OCI-LY7 (cell line): ENCODE data around the gene FLNB. TPM values are rescaled to one million over a fixed set of nuclear protein-coding genes. Genes with fewer than 3 reads are reported as not detected.

Experiments
- BruUV-seq: library from RNA; stranded (reverse); fragments of 400-500 nt; replicated peaks from 2 replicates; lab custom pipeline; 2021; lab: Mats Ljungman, UMichigan
- CTCF ChIA-PET: fragments of 300-600 bp; sonication (Branson Sonifier 250); formaldehyde crosslinking; loops from one replicate; lab custom pipeline; 2022; ENCODE audit warnings: antibody characterized with exemption; ENCODE audit not compliant: unreplicated experiment; lab: Charles Lee
- POLR2A ChIA-PET: fragments of 300-600 bp; sonication (Branson Sonifier 250); formaldehyde crosslinking; loops from one replicate; lab custom pipeline; 2022; ENCODE audit warnings: antibody characterized with exemption; lab: Charles Lee
- DNase-seq: peaks from one replicate; pipeline ENCODE4 v3.0.0-alpha.2; 2015; ENCODE audit warnings: low spot score
- H2AFZ ChIP-seq: fragments of 200-600 bp; sonication (generic), shearing (Covaris generic); 2 replicates; pipeline ENCODE4 v1.6.1; 2014; ENCODE audit warnings: mild to moderate bottlenecking, antibody characterized with exemption, low read length, moderate library complexity
- H3K27ac ChIP-seq: fragments of 200-600 bp; sonication (generic); 2 replicates; pipeline ENCODE4 v1.5.1; 2014; ENCODE audit warnings: mixed run types, low read depth, mild to moderate bottlenecking, moderate library complexity, low read length, inconsistent platforms; ENCODE audit not compliant: poor library complexity, severe bottlenecking
- H3K36me3 ChIP-seq: fragments of 200-600 bp; sonication (generic); 2 replicates; pipeline ENCODE4 v1.6.1; 2014; ENCODE audit warnings: mild to moderate bottlenecking, antibody characterized with exemption, low read length, moderate library complexity, mixed read lengths; ENCODE audit not compliant: insufficient read depth
- H3K4me1 ChIP-seq: fragments of 200-600 bp; sonication (generic); 2 replicates; pipeline ENCODE4 v1.5.1; 2014; ENCODE audit warnings: mild to moderate bottlenecking, low read length; ENCODE audit not compliant: insufficient read depth, poor library complexity, severe bottlenecking
- H3K4me2 ChIP-seq: fragments of 200-600 bp; sonication (generic); 2 replicates; pipeline ENCODE4 v1.6.1; 2014; ENCODE audit warnings: mild to moderate bottlenecking, low read length
- H3K4me3 ChIP-seq: fragments of 200-600 bp; sonication (generic); 2 replicates; pipeline ENCODE4 v1.5.1; 2014; ENCODE audit warnings: mild to moderate bottlenecking, low read depth, low read length; ENCODE audit not compliant: poor library complexity, severe bottlenecking
- H3K79me2 ChIP-seq: fragments of 200-600 bp; sonication (generic); 2 replicates; pipeline ENCODE4 v1.6.1; 2016; ENCODE audit warnings: low read depth, mild to moderate bottlenecking, low read length, moderate library complexity, mixed read lengths; ENCODE audit not compliant: insufficient read depth
- H3K9me2 ChIP-seq: fragments of 200-600 bp; sonication (generic); 2 replicates; pipeline ENCODE4 v1.6.1; 2016; ENCODE audit warnings: mild to moderate bottlenecking, low read length, mixed read lengths; ENCODE audit not compliant: insufficient read depth
- H3K9me3 ChIP-seq: fragments of 200-600 bp; sonication (generic); 2 replicates; pipeline ENCODE4 v1.6.1; 2014; ENCODE audit warnings: mild to moderate bottlenecking, mixed run types, low read length, mixed read lengths
- H4K20me1 ChIP-seq: fragments of 200-600 bp; sonication (generic); 2 replicates; pipeline ENCODE4 v1.6.1; 2014; ENCODE audit warnings: mild to moderate bottlenecking, antibody characterized with exemption, low read length, moderate library complexity, mixed read lengths; ENCODE audit not compliant: insufficient read depth
- CTCF ChIP-seq: fragments of 200-600 bp; sonication (generic); conservative IDR thresholded peaks from 2 replicates; pipeline ENCODE4 v1.5.1; 2014; ENCODE audit warnings: mild to moderate bottlenecking, antibody characterized with exemption, low read length, moderate library complexity, mixed read lengths
- EZH2phosphoT487 ChIP-seq: fragments of 200-600 bp; sonication (generic); IDR thresholded peaks from 2 replicates; pipeline ENCODE4 v1.6.1; 2018; ENCODE audit warnings: low read depth, borderline replicate concordance, mild to moderate bottlenecking, mixed run types, antibody characterized with exemption, low read length, moderate library complexity, mixed read lengths
- intact Hi-C: fragments of 100-400 bp; cut with micrococcal nuclease; formaldehyde crosslinking; loops from one replicate; pipeline ENCODE4 v1.10.0; 2022; ENCODE audit not compliant: unreplicated experiment
- total RNA-seq, 2 experiments: library from RNA; depleted of rRNA in 1 of 2; stranded (reverse); fragments of >200 nt in 1 of 2; shearing (Covaris generic) in 1 of 2; gene quantifications; 2 replicates each; pipeline ENCODE4 v1.2.3, GENCODE V29; 2014 to 2022

FLNB gene
- total RNA-seq, 2 experiments from 2014 or later: 29.9 to 39.1 TPM

GRCh38 chr3:58044691-58045483 lies 36.7 kb downstream of the FLNB start:
- H4K20me1 ChIP-seq: no peaks in the 10 kb centered on the region
- H3K36me3 ChIP-seq: no peaks in the 10 kb centered on the region
- H3K4me1 ChIP-seq: peaks cover 4% of the 10 kb centered on the region
- H3K4me2 ChIP-seq: no peak overlapping the region
- no peak overlapping the region for H3K27ac ChIP-seq
- intact Hi-C loops: no loop called here
- no peak for TF ChIP-seq EZH2phosphoT487
- no peak for TF ChIP-seq CTCF
- no peak overlapping the region for H2AFZ ChIP-seq
- no peak for DNase-seq
- ChIA-PET POLR2A (interaction anchor here (0.6 kb wide), 1 partner anchor 96 kb away, joined by 5 read pairs; no protein-coding TSS in a partner anchor), CTCF (interaction anchor here (0.5 kb wide), 1 partner anchor 893 kb away, joined by 3 read pairs; no protein-coding TSS in a partner anchor)
- BruUV-seq: no TSS peak
- H3K9me2 ChIP-seq: no peaks in the 10 kb centered on the region
- no peaks in the 10 kb centered on the region for H3K79me2 ChIP-seq
- no peak overlapping the region for H3K4me3 ChIP-seq
- H3K9me3 ChIP-seq: no peaks in the 10 kb centered on the region

GRCh38 chr3:58047826-58048225 lies 39.6 kb downstream of the FLNB start:
- no peak overlapping the region for H3K27ac ChIP-seq
- no peak overlapping the region for H3K4me2 ChIP-seq
- H3K36me3 ChIP-seq: no peaks in the 10 kb centered on the region
- TF ChIP-seq CTCF (no peak), EZH2phosphoT487 (no peak)
- no peaks in the 10 kb centered on the region for H4K20me1 ChIP-seq
- no peaks in the 10 kb centered on the region for H3K4me1 ChIP-seq
- BruUV-seq: no TSS peak
- no peaks in the 10 kb centered on the region for H3K9me2 ChIP-seq
- intact Hi-C loops: no loop called here
- H3K79me2 ChIP-seq: no peaks in the 10 kb centered on the region
- no peak overlapping the region for H2AFZ ChIP-seq
- no peak for DNase-seq
- ChIA-PET POLR2A (interaction anchor here (0.8 kb wide), 1 partner anchor 22 kb away, joined by 4 read pairs; no protein-coding TSS in a partner anchor), CTCF (no interaction called here)
- H3K4me3 ChIP-seq: no peak overlapping the region
- H3K9me3 ChIP-seq: no peaks in the 10 kb centered on the region

GRCh38 chr3:58048301-58048700 lies 40.1 kb downstream of the FLNB start:
- BruUV-seq: no TSS peak
- no peak overlapping the region for H3K27ac ChIP-seq
- H3K4me2 ChIP-seq: no peak overlapping the region
- no peak overlapping the region for H2AFZ ChIP-seq
- H3K9me2 ChIP-seq: no peaks in the 10 kb centered on the region
- DNase-seq: no peak
- H3K4me3 ChIP-seq: no peak overlapping the region
- intact Hi-C loops: no loop called here
- ChIA-PET POLR2A (interaction anchor here (1.2 kb wide), 1 partner anchor 26 kb away, joined by 4 read pairs; no protein-coding TSS in a partner anchor), CTCF (no interaction called here)
- no peaks in the 10 kb centered on the region for H3K36me3 ChIP-seq
- H3K9me3 ChIP-seq: no peaks in the 10 kb centered on the region
- TF ChIP-seq CTCF (no peak), EZH2phosphoT487 (no peak)
- no peaks in the 10 kb centered on the region for H3K79me2 ChIP-seq
- H3K4me1 ChIP-seq: no peaks in the 10 kb centered on the region
- H4K20me1 ChIP-seq: no peaks in the 10 kb centered on the region
